Naive thymus-derived CD8-positive, alpha-beta T cell (primary cell): ENCODE data around the gene CENPP. TPM values are rescaled to one million over a fixed set of nuclear protein-coding genes. Genes with fewer than 3 reads are reported as not detected.

Experiments used
- ATAC-seq, 2 donors: fragments of 150-1000 bp; cut with Tn5 transposase in 1 of 2; sonication (Bioruptor Pico), chemical (Tn5 transposase) in 1 of 2; 1 replicate in 1 of 2; 2 replicates in 1 of 2; pipeline ENCODE4 v1.10.0; 2021; ENCODE audit warnings: mild to moderate bottlenecking in 2 of 2, moderate library complexity in 2 of 2
- POLR2A ChIA-PET: fragments of 350-600 bp; sonication (Branson Sonifier 250); formaldehyde crosslinking; loops from one replicate; lab custom pipeline; 2021; ENCODE audit warnings: antibody characterized with exemption; lab: Charles Lee
- DNase-seq, 10 donors: peaks; one replicate each; pipeline versions ENCODE4 v3.0.0 to v3.0.0-alpha.2; 2020 to 2022
- H3K27ac Mint-ChIP-seq, 10 donors: one replicate each; pipeline ENCODE4 v1.8.0; 2020 to 2022; ENCODE audit warnings: mild to moderate bottlenecking in 10 of 10, mixed read lengths in 10 of 10, moderate library complexity in 4 of 10, inconsistent platforms in 1 of 10
- H3K27me3 Mint-ChIP-seq, 5 donors: one replicate each; pipeline ENCODE4 v1.8.0; 2021 to 2022; ENCODE audit warnings: mixed read lengths in 5 of 5
- H3K36me3 Mint-ChIP-seq, 3 donors: one replicate each; pipeline ENCODE4 v1.8.0; 2020 to 2022; ENCODE audit warnings: mixed read lengths in 3 of 3, mild to moderate bottlenecking in 2 of 3, inconsistent platforms in 1 of 3
- H3K4me1 Mint-ChIP-seq, 4 donors: one replicate each; pipeline ENCODE4 v1.8.0; 2021 to 2022; ENCODE audit warnings: mixed read lengths in 4 of 4
- H3K4me3 Mint-ChIP-seq, 10 donors: one replicate each; pipeline ENCODE4 v1.8.0; 2020 to 2022; ENCODE audit warnings: mild to moderate bottlenecking in 10 of 10, mixed read lengths in 10 of 10, moderate library complexity in 6 of 10, inconsistent platforms in 1 of 10
- H3K9me3 Mint-ChIP-seq, 9 donors: one replicate each; pipeline ENCODE4 v1.8.0; 2020 to 2022; ENCODE audit warnings: mixed read lengths in 9 of 9, mild to moderate bottlenecking in 3 of 9, inconsistent platforms in 1 of 9, moderate library complexity in 1 of 9
- polyA plus RNA-seq, 3 donors: library from polyadenylated mRNA; unstranded; fragments of 300-500 nt; fragmentation: Illumina TruSeq; gene quantifications; one replicate each; pipeline ENCODE4 v1.2.3, GENCODE V29; 2021
- total RNA-seq, 8 experiments: library from RNA in 2 of 8; stranded (reverse) in 2 of 8; gene quantifications; one replicate each; pipeline ENCODE4 v1.2.3 and lab custom pipeline; 2021 to 2026

CENPP gene
- total and polyA plus RNA-seq, 5 experiments from 2014 or later: 2.4 to 5.2 (median 4.4) TPM

DNA sequence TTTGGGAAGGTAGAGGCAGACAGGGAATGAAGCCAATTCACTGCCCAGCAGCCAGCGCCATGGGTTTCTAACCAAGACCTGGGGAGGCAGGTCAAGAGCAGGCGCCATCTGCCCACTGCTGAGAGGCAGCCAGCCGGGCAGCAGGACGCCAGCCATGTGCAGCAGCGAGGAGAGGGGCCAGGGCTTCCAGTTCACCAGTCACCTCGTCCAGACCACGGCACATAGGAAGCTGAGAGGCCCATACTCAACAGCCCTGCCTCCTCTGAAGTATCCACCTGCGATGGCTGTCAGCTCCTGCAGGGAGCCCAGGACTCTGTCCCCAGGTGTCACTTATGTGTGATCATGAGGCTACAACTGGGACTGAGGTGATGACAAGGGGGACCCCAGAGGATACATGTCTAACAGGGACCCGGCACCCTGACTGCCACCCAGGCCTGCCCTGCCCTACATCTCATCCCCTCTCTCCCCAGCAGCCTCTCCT is 314.1 kb downstream of the CENPP start:
- peaks cover 0 to 2% (median 0%) of the 10 kb centered on the region in 9 donors for H3K9me3 Mint-ChIP-seq
- POLR2A ChIA-PET: no interaction called here
- no peak overlapping the region for H3K4me3 Mint-ChIP-seq
- ATAC-seq (no peak), DNase-seq (no peak)
- H3K27ac Mint-ChIP-seq: no peak overlapping the region
- H3K27me3 Mint-ChIP-seq: no peaks in the 10 kb centered on the region
- peaks cover 7 to 88% (median 11%) of the 10 kb centered on the region in 3 donors for H3K36me3 Mint-ChIP-seq
- H3K4me1 Mint-ChIP-seq: peaks cover 0 to 2% (median 0%) of the 10 kb centered on the region in 4 donors

DNA sequence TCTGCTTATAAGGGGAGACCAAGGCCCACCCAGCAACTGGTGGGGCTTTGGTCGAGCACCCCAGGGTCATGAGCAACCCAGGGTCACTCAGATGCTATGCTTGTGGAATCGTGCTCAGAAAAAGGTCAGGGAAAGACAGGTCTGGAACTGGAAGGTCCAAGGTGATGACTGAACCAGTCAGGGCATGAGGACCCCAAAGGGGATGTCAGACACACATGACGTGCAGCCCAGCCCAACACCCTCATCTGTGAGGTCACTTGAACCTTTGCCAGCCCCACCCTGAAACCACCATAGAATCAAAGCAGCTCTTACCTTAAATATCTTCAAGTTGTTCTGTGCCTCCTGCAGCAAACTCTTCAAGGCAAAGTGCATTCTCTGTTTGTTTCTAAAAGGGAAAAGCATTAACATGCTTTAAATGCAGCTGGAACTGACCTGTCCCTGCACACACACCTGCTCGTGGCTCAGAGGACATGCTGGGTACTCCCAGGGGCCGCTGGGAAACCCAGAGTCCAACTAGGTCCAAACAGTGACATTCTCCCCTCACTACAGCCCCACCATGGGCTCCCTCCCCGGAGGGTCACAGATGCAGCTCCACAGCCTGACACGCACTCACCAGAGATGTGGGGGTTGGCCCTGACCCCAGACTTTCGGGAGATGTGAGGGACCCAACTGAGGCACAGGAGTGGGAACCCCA is 314.8 kb downstream of the CENPP start:
- Mint-ChIP-seq H3K27me3 (no peaks in the 10 kb centered on the region), H3K36me3 (peaks cover 14 to 88% (median 18%) of the 10 kb centered on the region in 3 donors), H3K4me1 (peaks cover 0 to under 1% (median 0%) of the 10 kb centered on the region in 4 donors), H3K9me3 (peaks cover 0 to 8% (median 2%) of the 10 kb centered on the region in 9 donors), H3K4me3 (no peak overlapping the region), H3K27ac (no peak overlapping the region)
- ATAC-seq (no peak), DNase-seq (no peak)
- POLR2A ChIA-PET: no interaction called here

DNA sequence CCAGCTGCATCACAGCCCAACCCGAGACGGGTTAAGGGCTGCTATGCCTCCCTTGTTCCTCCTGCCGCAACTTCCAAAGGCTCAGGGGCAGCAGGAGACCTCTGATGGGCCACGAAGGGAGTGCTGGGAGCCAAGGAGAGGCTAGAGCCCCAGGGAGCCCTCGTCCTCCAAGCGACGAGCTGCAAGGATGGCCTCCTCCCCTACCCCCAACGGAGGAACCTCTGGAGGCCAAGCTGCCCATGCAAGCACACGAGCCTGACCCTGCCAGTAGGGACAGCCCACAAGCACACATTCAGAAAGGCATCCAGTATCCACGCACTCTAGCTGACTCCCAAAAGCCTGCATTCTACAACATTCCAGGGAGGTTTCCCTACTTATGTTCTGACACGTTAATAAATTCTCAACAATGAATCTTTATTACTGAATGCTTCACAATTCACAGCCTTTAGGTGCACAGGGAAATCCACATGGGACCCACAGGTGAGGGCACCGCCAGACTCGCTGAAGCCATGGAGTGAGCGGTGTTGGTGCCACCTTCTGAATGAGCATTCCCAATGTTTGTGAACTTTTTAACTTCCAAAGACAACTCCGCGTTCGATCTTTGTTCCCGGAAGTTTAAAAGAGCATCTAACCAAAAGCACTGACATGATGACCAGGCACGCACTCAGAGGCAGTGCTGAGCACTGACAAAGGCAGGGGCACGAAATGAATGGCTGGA is 315.5 kb downstream of the CENPP start:
- H3K4me3 Mint-ChIP-seq: no peak overlapping the region
- POLR2A ChIA-PET: no interaction called here
- ATAC-seq: no peak
- no peaks in the 10 kb centered on the region for H3K27me3 Mint-ChIP-seq
- H3K36me3 Mint-ChIP-seq: peaks cover 21 to 88% (median 25%) of the 10 kb centered on the region in 3 donors
- peaks cover 0 to 15% (median 3%) of the 10 kb centered on the region in 9 donors for H3K9me3 Mint-ChIP-seq
- no peak for DNase-seq
- peak overlapping the region in 1 of 10 donors; percentile 45 for H3K27ac Mint-ChIP-seq
- no peaks in the 10 kb centered on the region for H3K4me1 Mint-ChIP-seq

DNA sequence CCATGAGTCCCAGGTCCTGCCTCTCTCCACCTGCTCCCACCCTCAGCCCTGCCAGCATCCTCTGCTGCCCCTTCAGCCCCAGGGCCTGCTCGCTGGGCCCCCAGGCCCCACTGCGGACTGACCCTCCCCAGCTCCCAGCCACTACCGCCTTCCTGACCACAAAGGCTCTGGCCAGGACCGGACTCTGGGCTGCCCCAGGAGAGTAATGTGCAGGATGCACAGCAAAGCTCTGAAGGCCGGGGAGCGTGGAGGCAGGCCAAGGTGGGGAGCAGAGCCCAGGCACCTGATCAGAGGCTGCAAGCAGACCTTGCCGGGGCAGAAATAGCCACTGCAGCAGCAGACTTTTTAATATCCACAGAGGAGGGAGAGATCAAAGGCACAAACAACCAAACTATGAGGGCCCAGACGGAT is 316.3 kb downstream of the CENPP start:
- no peaks in the 10 kb centered on the region for H3K27me3 Mint-ChIP-seq
- peak overlapping the region in 2 of 10 donors; percentile 22 to 45 for H3K27ac Mint-ChIP-seq
- DNase-seq (no peak), ATAC-seq (no peak)
- peaks cover 26 to 89% (median 32%) of the 10 kb centered on the region in 3 donors for H3K36me3 Mint-ChIP-seq
- H3K4me3 Mint-ChIP-seq: no peak overlapping the region
- POLR2A ChIA-PET: no interaction called here
- peaks cover 0 to 20% (median 3%) of the 10 kb centered on the region in 9 donors for H3K9me3 Mint-ChIP-seq
- no peaks in the 10 kb centered on the region for H3K4me1 Mint-ChIP-seq

DNA sequence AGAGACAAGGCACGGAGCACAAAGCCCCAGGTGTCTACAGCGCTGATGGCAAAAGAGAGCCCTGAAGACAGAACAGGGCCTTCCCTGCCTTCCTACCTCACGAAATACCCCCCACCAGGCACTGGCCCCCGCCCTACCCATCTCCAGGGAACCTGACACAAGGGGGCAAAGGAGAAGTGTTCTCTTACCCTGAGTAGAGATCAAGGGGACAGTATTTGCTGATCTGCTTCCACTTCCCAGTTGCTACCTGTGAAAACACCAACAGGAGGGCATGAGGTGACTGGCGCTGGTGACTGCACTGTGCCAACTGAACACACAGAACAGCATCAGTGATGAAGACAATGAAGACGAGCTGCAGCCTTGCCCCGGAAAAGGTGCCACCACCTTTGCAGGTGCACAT is 316.8 kb downstream of the CENPP start:
- POLR2A ChIA-PET: no interaction called here
- peaks cover 30 to 89% (median 37%) of the 10 kb centered on the region in 3 donors for H3K36me3 Mint-ChIP-seq
- ATAC-seq (no peak), DNase-seq (no peak)
- H3K27me3 Mint-ChIP-seq: no peaks in the 10 kb centered on the region
- no peak overlapping the region for H3K4me3 Mint-ChIP-seq
- H3K27ac Mint-ChIP-seq: peak overlapping the region in 1 of 10 donors; percentile 22
- H3K4me1 Mint-ChIP-seq: no peaks in the 10 kb centered on the region
- peaks cover 0 to 24% (median 3%) of the 10 kb centered on the region in 9 donors for H3K9me3 Mint-ChIP-seq

DNA sequence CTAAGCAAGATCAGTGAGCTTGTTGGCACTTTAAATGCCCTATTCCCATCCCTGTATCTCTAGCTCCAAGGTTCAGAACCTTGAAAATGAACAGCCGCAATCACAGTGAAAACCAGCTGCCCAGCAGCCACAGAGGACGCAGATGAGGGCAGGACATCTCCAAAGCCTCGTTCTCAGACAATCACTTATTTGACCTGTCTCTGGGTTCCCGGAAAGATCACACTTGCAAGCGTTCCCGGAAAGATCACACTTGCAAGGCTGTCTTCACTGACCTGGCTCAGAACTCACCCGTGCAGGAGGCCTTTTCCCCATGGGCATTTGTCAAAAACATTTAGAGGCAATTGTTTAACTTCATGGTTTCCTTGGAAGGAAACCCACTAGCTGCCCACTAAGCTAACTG is 318.5 kb downstream of the CENPP start:
- DNase-seq (no peak), ATAC-seq (no peak)
- H3K4me1 Mint-ChIP-seq: no peaks in the 10 kb centered on the region
- H3K27me3 Mint-ChIP-seq: no peaks in the 10 kb centered on the region
- H3K27ac Mint-ChIP-seq: no peak overlapping the region
- H3K9me3 Mint-ChIP-seq: peaks cover 0 to 24% (median 3%) of the 10 kb centered on the region in 9 donors
- POLR2A ChIA-PET: no interaction called here
- H3K4me3 Mint-ChIP-seq: no peak overlapping the region
- peaks cover 37 to 91% (median 51%) of the 10 kb centered on the region in 3 donors for H3K36me3 Mint-ChIP-seq

DNA sequence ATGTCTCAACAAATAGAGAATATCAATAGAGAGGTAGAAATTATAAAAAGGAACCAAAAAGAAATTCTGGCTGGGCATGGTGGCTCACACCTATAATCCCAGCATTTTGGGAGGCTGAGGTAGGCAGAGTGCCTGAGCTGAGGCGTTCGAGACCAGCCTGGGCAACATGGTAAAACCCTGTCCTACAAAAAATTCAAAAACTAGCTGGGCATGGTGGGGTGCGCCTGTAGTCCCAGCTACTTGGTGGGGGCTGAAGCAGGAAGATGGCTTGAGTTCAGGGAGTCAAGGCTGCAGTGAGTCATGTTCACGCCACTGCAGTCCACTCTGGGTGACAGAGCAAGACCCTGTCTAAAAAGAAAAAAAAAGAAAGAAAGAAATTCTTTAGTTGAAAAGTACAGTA is 319.3 kb downstream of the CENPP start:
- DNase-seq: no peak
- Mint-ChIP-seq H3K27me3 (no peaks in the 10 kb centered on the region), H3K36me3 (peaks cover 37 to 92% (median 52%) of the 10 kb centered on the region in 3 donors), H3K4me3 (no peak overlapping the region), H3K9me3 (peaks cover 0 to 24% (median 3%) of the 10 kb centered on the region in 9 donors), H3K27ac (no peak overlapping the region), H3K4me1 (no peaks in the 10 kb centered on the region)
- POLR2A ChIA-PET: no interaction called here
- no peak for ATAC-seq

DNA sequence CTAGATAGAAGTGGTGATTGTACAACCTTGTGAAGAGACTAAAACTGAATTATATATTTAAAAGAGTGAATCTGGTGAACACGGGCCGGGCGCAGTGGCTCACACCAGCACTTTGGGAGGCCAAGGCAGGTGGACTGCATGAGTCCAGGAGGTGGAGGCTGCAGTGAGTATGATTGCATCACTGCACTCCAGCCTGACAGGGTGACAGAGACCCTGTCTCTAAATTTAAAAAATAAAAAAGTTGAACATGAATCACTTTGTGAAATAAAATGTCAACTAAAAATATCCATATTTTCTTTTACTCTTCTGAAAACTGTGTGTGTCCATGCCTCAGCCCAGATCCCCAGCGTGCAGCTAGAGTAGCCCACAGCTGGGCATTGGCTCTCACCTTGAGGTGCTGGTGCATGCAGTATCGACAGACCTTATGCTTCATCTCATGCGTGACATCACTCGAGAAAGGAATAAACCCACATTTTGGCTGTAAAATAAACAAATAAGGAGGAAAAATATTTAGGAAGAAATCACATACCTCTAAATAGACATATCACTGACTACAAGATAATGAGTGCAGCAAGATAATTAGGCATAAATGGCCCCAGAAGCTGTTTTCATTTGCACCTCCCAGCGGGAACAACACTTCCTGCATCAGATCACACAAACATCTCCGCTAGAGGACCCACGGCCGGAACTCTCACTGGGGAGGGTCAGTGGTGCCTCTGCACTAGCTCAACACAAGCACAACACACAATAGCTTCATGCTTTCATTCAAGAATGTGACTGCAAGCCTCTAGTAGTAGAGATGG is 322.1 kb downstream of the CENPP start:
- no peak overlapping the region for H3K4me3 Mint-ChIP-seq
- H3K9me3 Mint-ChIP-seq: peaks cover 0 to 24% (median 3%) of the 10 kb centered on the region in 9 donors
- H3K27me3 Mint-ChIP-seq: no peaks in the 10 kb centered on the region
- H3K36me3 Mint-ChIP-seq: peaks cover 37 to 90% (median 58%) of the 10 kb centered on the region in 3 donors
- DNase-seq: no peak
- H3K27ac Mint-ChIP-seq: no peak overlapping the region
- H3K4me1 Mint-ChIP-seq: peaks cover 0 to 1% (median 0%) of the 10 kb centered on the region in 4 donors
- no peak for ATAC-seq
- POLR2A ChIA-PET: no interaction called here

DNA sequence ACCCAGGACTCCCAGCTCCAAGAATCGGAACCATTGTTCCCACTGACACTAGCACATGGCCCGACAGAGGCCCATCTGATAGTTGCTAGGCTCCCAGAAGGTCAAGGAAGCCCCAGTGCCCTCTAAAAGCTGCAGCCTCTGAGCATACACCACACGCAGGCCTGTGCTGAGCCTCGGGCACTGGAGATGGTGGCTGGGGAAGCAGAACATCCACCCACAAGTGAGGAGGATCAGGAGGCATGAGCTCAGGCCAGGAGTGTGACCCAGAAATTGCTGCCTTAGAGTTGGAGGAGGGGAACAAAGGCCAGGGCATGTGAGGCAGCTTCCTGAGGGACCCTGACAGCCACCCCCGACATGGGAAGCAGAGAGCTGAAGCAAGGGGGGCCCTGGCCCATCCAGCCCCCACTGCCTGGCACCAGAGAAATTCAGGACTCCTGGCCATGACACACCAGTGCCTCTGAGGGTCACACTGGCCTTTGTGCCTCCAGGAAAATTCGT is 322.8 kb downstream of the CENPP start:
- H3K27ac Mint-ChIP-seq: peak overlapping the region in 1 of 10 donors; percentile 19
- H3K9me3 Mint-ChIP-seq: peaks cover 0 to 24% (median 3%) of the 10 kb centered on the region in 9 donors
- no peak for DNase-seq
- no peak for ATAC-seq
- no peaks in the 10 kb centered on the region for H3K27me3 Mint-ChIP-seq
- no peak overlapping the region for H3K4me3 Mint-ChIP-seq
- POLR2A ChIA-PET: no interaction called here
- peaks cover 37 to 90% (median 57%) of the 10 kb centered on the region in 3 donors for H3K36me3 Mint-ChIP-seq
- peaks cover 0 to 1% (median 0%) of the 10 kb centered on the region in 4 donors for H3K4me1 Mint-ChIP-seq

DNA sequence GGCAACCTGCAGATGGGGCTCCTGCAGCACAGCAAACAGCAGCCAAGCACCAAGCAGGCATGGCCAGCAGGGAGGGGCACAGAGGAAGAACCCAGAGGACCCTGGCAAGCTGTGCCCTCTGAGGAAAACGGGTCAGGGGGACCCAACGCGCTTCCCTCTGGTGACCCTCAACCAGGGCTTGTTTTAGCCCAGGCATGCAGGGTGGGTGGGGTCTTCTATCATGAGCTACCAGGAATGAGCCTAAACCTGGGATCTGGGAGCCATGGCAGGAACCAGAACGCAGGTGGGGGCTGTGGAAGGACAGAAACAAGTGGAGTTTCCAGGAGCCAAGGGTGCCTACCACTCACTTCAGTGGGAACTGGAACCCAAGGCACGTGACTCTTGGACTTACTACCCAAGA is 323.3 kb downstream of the CENPP start:
- POLR2A ChIA-PET: no interaction called here
- no peak overlapping the region for H3K27ac Mint-ChIP-seq
- peaks cover 34 to 90% (median 57%) of the 10 kb centered on the region in 3 donors for H3K36me3 Mint-ChIP-seq
- H3K9me3 Mint-ChIP-seq: peaks cover 0 to 24% (median 3%) of the 10 kb centered on the region in 9 donors
- peaks cover 0 to 1% (median 0%) of the 10 kb centered on the region in 4 donors for H3K4me1 Mint-ChIP-seq
- no peak overlapping the region for H3K4me3 Mint-ChIP-seq
- ATAC-seq: no peak
- no peak for DNase-seq
- no peaks in the 10 kb centered on the region for H3K27me3 Mint-ChIP-seq

DNA sequence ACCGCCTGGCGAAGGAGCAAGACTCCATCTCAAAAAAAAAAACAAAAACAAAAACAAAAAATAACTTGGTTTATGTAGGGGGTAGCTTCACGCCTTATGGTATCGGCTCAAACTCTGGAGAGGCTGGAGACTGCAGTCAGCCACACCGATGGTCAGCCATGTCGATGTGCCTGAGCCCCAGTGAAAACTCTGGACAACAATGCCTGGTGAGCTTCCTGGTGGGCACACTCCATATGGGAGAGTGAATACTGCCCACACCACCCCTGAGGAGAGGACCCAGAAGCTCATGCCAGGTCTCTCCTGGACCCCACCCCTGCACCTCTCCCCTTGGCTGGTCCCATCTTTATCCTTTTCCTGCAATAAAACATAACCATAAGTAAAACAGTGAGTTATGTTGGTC is 324.5 kb downstream of the CENPP start:
- POLR2A ChIA-PET: no interaction called here
- no peak overlapping the region for H3K4me3 Mint-ChIP-seq
- peaks cover 0 to 1% (median 0%) of the 10 kb centered on the region in 4 donors for H3K4me1 Mint-ChIP-seq
- no peaks in the 10 kb centered on the region for H3K27me3 Mint-ChIP-seq
- peaks cover 26 to 83% (median 45%) of the 10 kb centered on the region in 3 donors for H3K36me3 Mint-ChIP-seq
- ATAC-seq (no peak), DNase-seq (no peak)
- H3K27ac Mint-ChIP-seq: peak overlapping the region in 1 of 10 donors; percentile 46
- H3K9me3 Mint-ChIP-seq: peaks cover 0 to 20% (median 3%) of the 10 kb centered on the region in 9 donors
